NCI-H187 treated with DMSO at 0.1 percent for 48 hours (cell line): Measurements from ENCODE around the gene HAGHL.
"Not testable (repeated sequence)": the region's sequence is repeated elsewhere in the genome, so short reads cannot be mapped to it uniquely, and the experiment has no call there.

Experiments used
- DNase-seq: peaks from one replicate; lab custom pipeline; 2025; lab: John Stamatoyannopoulos, UW

The HAGHL gene

DNA sequence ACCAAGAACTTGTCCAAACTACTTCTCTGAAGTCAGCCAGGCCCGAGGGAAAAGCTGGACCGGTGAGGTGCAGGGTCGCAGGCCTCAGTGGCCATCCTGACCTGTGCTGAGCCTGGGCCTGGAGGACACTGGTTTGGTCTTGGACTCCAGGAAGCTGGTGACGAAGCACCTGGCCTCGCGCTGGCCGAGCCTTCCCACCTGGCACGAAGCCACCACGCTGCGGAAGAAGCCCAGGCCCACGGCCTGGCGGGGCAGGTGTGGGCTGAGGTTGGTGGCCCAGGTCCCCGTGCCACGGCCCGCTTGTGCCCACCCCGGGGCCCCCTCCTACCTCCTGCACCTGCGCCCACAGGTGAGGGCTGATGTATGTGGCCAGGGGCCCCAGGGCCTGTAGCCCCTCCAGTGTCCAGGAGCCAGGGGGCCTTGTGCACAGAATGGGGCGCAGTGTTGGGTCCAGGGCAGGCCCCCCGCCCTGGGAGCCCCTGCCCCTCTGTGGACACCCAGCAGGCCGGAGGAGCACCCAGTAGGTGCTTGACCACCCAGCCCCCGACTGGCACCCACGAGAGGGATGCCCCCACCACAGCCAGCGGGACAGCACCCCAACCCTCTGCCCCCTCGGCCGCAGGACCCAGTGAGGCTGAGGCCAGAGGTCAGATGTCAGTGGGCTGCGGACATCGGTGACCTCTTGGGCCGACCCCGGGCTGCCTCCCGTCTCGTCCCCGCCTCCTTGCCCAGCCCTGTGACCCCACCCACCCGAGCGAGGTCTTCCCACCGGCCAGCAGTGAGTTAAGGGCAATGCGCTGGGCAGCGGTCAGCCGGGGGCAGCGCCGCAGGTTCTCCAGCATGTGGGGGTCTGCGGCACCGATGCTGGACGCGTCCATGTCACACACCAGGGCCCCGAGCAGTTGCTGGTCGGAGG is 47.4 kb downstream of the HAGHL start:
- no peak for DNase-seq

DNA sequence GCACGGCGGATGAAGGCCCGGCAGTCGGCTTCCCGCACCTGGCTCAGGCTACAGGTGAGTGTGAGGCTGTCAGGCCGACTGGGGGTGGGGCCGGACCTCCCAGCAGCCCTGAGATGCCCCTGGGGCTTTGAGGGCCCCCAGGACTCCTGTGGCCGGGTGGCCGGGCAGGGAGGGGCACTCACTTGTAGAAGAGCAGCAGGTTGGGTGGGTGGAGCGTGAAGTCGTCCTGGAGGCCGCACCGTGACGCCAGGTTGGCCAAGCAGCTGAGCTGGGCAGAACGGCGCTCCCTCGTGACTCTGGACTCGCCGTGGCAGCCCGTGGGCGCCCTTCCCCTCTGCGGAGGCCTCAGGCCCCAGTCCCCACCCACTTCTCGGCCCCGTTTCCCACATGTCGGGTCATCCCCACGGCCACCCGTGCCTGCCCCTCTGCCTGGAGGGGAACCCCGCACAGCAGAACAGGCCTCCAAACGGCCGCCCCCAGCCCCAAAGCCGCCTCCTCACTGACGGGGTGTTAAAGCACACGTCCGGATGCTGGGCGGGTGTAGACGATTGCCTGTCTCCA is 48.4 kb downstream of the HAGHL start:
- DNase-seq = no peak

DNA sequence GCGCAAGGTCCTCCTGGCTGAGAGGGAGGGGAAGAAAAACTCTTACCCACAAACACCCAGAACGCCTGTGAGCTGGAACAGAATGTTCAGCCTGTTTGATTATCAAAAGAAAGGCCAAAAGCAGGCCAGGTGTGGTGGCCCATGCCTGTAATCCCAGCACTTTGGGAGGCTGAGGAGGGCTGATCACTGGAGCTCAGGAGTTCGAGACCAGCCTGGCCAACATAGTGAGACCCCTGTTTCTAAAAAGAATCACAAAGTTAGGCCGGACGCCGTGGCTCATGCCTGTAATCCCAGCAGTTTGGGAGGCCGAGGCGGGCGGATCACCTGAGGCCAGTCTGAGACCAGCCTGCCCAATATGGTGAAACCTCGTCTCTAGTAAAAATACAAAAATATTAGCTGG is 49.4 kb downstream of the HAGHL start:
- DNase-seq = not testable (repeated sequence)

DNA sequence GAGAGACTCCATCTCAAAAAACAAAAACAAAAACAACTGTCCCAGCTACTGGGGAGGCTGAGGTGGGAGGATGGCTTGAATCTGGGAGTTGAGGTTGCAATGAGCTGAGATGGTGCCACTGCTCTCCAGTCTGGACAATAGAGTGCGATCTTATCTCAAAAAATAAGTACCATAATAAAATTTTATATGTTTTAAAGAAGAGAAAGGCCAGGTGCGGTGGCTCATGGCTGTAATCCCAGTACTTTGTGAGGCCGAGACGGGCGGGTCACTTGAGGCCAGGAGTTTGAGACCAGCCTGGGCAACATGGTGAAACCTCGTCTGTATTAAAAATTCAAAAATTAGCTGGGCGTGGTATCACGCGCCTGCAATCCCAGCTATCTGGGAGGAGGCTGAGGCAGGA is 49.9 kb downstream of the HAGHL start:
- DNase-seq = no peak

DNA sequence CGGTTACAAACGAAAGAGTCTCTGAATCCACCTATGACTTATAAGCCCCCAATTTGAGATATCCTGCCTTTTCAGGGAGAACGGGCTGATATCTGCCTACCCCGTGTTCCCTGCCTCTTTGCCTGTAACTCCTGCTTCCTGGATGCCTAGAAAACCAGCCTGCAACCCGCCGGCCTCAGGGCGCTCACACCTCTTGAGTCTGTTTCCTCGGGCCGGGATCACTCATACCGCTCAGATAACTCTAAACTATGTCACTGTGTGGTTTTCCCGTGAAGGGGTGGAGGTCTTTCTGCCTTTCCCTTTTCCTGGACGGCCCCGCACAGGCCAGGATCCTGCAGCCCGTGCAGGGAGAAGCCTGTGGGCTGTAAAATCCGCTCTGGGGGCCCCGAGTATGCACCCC is 50.9 kb downstream of the HAGHL start:
- DNase-seq = no peak

DNA sequence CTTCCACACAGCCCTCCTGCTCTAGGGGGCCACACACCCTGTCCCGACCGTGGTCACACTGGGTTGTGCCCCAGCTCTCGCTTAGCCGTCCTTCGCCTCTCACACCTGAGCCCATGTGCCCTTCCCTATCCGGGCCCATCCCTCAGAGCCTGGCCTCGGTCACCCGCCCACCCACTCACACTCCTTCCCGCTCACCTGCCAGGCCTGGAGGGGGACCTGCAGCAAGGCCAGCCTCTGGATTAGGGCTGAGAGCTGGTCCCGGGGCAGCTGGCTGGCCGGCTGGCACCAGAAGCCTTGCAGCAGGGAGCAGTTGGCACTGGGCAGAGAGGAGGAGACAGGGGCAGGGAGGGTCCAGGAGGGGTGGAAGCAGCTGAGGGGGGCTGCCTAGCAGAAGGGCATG is 51.5 kb downstream of the HAGHL start:
- no peak for DNase-seq

DNA sequence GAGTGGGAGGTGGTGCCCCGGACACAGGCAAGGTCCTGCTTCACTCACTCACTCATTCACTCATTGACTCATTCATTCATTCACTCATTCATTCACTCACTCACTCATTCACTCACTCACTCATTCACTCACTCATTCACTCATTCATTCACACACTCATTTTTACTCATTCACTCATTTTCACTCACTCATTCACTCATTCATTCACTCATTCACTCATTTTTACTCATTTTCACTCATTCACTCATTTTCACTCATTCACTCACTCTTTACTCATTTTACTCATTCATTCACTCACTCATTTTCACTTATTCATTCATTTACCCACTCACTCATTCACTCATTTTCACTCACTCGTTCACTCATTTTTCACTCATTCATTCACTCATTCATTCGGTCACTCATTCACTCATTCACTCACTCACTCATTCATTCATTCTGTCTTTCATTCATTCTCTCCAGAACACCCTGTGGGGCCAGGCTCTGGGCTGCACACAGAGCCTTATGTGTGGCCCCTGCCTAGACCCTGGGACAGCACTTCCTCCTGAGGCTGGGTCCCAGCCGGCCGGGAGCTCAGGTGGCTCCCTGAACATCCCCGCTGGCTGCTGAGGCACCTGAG is 52.1 kb downstream of the HAGHL start:
- no peak for DNase-seq
